ENCODE results near the gene CHST13. TPM values are rescaled to one million over a fixed set of nuclear protein-coding genes. Genes with fewer than 3 reads are reported as not detected.

CHST13 gene
- total RNA-seq, 1 experiment from 2014 or later: 0.91 TPM

DNA sequence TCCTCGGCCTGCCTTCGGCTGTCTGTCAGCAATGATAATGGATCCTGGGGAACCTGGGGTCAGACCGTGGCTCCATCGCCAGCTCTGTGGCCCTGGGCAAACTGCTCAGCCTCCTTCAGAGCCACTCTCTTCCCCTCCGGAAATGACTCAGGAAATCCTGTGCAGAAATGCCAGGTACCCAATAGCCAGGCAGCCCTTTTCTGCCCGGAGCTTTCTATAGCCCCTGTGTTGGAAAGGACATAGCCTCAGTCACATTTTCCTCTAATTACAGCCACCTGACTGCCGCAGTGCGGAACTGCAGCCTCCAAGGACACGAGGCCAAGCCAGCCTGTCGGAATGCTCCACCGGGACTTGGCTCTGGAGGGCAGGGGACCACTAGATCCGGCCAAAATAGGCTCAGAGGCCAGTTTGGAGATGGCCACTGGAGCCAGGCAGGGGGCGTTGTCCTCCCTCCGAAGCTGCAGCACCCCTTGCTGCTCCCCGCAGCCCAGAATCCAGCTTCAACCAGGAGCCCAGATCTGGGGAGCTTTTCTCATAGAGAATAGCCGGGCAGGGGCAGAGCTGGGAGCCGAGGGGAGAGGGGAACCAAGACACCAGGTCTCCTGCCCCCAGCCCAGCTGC lies 36.7 kb upstream of the CHST13 start:
- no peaks in the 10 kb centered on the region for H3K36me3 ChIP-seq (ENCODE audit: control insufficient read depth in 1 of 2, insufficient read depth in 2 of 2, low read length in 2 of 2)
- no peaks in the 10 kb centered on the region for H3K27me3 ChIP-seq (ENCODE audit: insufficient read depth, low read length)
- H3K79me2 ChIP-seq (ENCODE audit: insufficient read depth, low read length): no peaks in the 10 kb centered on the region
- DNase-seq (ENCODE audit: low read depth, low spot score) (no peak), ATAC-seq (peak; percentile 41; the same call in 1 of the 2 replicates)
- H3K9me3 ChIP-seq (ENCODE audit: control insufficient read depth in 1 of 2, insufficient read depth in 1 of 2, low read depth in 1 of 2, low read length in 2 of 2): no peaks in the 10 kb centered on the region
- H2AFZ ChIP-seq (ENCODE audit: low read depth, low read length, poor library complexity, severe bottlenecking): no peak overlapping the region
- TF ChIP-seq JUND (IDR thresholded peaks at IDR 0.05): no peak
- TF ChIP-seq, protein P1, sequence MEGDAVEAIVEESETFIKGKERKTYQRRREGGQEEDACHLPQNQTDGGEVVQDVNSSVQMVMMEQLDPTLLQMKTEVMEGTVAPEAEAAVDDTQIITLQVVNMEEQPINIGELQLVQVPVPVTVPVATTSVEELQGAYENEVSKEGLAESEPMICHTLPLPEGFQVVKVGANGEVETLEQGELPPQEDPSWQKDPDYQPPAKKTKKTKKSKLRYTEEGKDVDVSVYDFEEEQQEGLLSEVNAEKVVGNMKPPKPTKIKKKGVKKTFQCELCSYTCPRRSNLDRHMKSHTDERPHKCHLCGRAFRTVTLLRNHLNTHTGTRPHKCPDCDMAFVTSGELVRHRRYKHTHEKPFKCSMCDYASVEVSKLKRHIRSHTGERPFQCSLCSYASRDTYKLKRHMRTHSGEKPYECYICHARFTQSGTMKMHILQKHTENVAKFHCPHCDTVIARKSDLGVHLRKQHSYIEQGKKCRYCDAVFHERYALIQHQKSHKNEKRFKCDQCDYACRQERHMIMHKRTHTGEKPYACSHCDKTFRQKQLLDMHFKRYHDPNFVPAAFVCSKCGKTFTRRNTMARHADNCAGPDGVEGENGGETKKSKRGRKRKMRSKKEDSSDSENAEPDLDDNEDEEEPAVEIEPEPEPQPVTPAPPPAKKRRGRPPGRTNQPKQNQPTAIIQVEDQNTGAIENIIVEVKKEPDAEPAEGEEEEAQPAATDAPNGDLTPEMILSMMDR (IDR thresholded peaks at IDR 0.05 in 2 of 3, conservative IDR thresholded peaks at IDR 0.05 in 1 of 3; ENCODE audit: borderline replicate concordance in 1 of 3, insufficient read depth in 1 of 3, low read depth in 2 of 3, low read length in 2 of 3): peak in 1 of 3 experiments; percentile 8; a peak in 1 of 6 replicates
- TF ChIP-seq, protein P2, sequence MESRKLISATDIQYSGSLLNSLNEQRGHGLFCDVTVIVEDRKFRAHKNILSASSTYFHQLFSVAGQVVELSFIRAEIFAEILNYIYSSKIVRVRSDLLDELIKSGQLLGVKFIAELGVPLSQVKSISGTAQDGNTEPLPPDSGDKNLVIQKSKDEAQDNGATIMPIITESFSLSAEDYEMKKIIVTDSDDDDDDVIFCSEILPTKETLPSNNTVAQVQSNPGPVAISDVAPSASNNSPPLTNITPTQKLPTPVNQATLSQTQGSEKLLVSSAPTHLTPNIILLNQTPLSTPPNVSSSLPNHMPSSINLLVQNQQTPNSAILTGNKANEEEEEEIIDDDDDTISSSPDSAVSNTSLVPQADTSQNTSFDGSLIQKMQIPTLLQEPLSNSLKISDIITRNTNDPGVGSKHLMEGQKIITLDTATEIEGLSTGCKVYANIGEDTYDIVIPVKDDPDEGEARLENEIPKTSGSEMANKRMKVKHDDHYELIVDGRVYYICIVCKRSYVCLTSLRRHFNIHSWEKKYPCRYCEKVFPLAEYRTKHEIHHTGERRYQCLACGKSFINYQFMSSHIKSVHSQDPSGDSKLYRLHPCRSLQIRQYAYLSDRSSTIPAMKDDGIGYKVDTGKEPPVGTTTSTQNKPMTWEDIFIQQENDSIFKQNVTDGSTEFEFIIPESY (IDR thresholded peaks at IDR 0.05; ENCODE audit: extremely low read depth, insufficient replicate concordance, low read length): no peak
- H3K4me3 ChIP-seq (replicated peaks in 1 of 2; ENCODE audit: low read depth in 1 of 2, low read length in 2 of 2): no peak overlapping the region
- no peak overlapping the region for H3K9ac ChIP-seq (ENCODE audit: low read length)
- ChIA-PET POLR2A (no interaction called here), CTCF (no interaction called here), RAD21 (ENCODE audit: low non-redundant PET in 1 of 2, low total read pairs in 2 of 2, uncharacterized antibody in 2 of 2, unreplicated experiment in 2 of 2) (no interaction called here)
- no peaks in the 10 kb centered on the region for H3K9me2 ChIP-seq (ENCODE audit: insufficient read depth)
- H3K27ac ChIP-seq (ENCODE audit: low read depth, low read length): no peak overlapping the region
- BruUV-seq (replicated peaks): no TSS peak
- H3K4me1 ChIP-seq (ENCODE audit: control insufficient read depth in 1 of 2, insufficient read depth in 2 of 2, low read length in 2 of 2): peaks cover 0 to 4% of the 10 kb centered on the region in 2 experiments; a peak in 1 of 4 replicates
- intact Hi-C loops (cut with micrococcal nuclease): no loop called here
- no peaks in the 10 kb centered on the region for H4K20me1 ChIP-seq (ENCODE audit: insufficient read depth)
- no peak overlapping the region for H3K4me2 ChIP-seq (ENCODE audit: low read length)

DNA sequence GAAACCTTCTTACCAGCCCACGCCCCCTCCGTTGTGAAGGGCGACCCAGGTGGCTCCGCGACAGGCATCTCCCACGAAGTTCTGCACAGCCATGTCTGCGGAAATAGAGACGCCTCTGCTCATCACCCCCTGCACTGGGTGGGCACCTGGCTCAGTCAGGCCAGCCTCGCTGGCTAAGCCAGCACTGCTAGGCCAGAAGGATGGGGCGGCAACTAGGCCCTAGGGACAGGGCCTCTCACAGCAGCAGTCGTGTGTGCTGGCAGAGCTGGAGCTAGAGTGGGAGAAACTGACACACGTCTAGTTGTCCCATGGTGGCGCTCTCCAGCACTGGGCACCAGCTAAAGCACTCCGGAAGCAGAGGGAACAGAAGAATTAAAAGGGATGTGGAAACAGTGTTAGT lies 35.8 kb upstream of the CHST13 start:
- no peak overlapping the region for H3K4me3 ChIP-seq (replicated peaks in 1 of 2; ENCODE audit: low read depth in 1 of 2, low read length in 2 of 2)
- no peak overlapping the region for H3K27ac ChIP-seq (ENCODE audit: low read depth, low read length)
- BruUV-seq (replicated peaks): no TSS peak
- H3K4me1 ChIP-seq (ENCODE audit: control insufficient read depth in 1 of 2, insufficient read depth in 2 of 2, low read length in 2 of 2): peaks cover 0 to 4% of the 10 kb centered on the region in 2 experiments; a peak in 1 of 4 replicates
- no peaks in the 10 kb centered on the region for H3K9me3 ChIP-seq (ENCODE audit: control insufficient read depth in 1 of 2, insufficient read depth in 1 of 2, low read depth in 1 of 2, low read length in 2 of 2)
- no peak overlapping the region for H2AFZ ChIP-seq (ENCODE audit: low read depth, low read length, poor library complexity, severe bottlenecking)
- no peak overlapping the region for H3K4me2 ChIP-seq (ENCODE audit: low read length)
- H3K9ac ChIP-seq (ENCODE audit: low read length): no peak overlapping the region
- ATAC-seq: peak; percentile 61
- H3K36me3 ChIP-seq (ENCODE audit: control insufficient read depth in 1 of 2, insufficient read depth in 2 of 2, low read length in 2 of 2): no peaks in the 10 kb centered on the region
- no peaks in the 10 kb centered on the region for H3K79me2 ChIP-seq (ENCODE audit: insufficient read depth, low read length)
- no peaks in the 10 kb centered on the region for H4K20me1 ChIP-seq (ENCODE audit: insufficient read depth)
- intact Hi-C loops (cut with micrococcal nuclease): no loop called here
- H3K9me2 ChIP-seq (ENCODE audit: insufficient read depth): no peaks in the 10 kb centered on the region
- POLR2A ChIA-PET: no interaction called here
- DNase-seq (ENCODE audit: low read depth, low spot score): no peak
- RAD21 ChIA-PET (ENCODE audit: low non-redundant PET in 1 of 2, low total read pairs in 2 of 2, uncharacterized antibody in 2 of 2, unreplicated experiment in 2 of 2): no interaction called here
- no peaks in the 10 kb centered on the region for H3K27me3 ChIP-seq (ENCODE audit: insufficient read depth, low read length)
- CTCF ChIA-PET: no interaction called here
- TF ChIP-seq, protein P3, sequence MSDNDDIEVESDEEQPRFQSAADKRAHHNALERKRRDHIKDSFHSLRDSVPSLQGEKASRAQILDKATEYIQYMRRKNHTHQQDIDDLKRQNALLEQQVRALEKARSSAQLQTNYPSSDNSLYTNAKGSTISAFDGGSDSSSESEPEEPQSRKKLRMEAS (IDR thresholded peaks at IDR 0.05): no peak
- TF ChIP-seq CBX3 (IDR thresholded peaks at IDR 0.05; ENCODE audit: low read depth) (no peak), SP1 (IDR thresholded peaks at IDR 0.05; ENCODE audit: low read depth) (no peak), ELF1 (IDR thresholded peaks at IDR 0.05; ENCODE audit: borderline replicate concordance, low read depth) (no peak), JUND (IDR thresholded peaks at IDR 0.05) (no peak), ZFX (IDR thresholded peaks at IDR 0.05) (no peak), YY1 (IDR thresholded peaks at IDR 0.05; ENCODE audit: extremely low read depth, insufficient replicate concordance, low read depth, low read length) (no peak)
- TF ChIP-seq, protein P2 (IDR thresholded peaks at IDR 0.05; ENCODE audit: extremely low read depth, insufficient replicate concordance, low read length): no peak

Measured in HCT116 (cell line).